Measurements from ENCODE around the gene TMEM167B.

GRCh38 chr1:109090196-109091077 lies at the start of gene TMEM167B:
- peak in 1 of 6 experiments; percentile 36 for TF ChIP-seq CTCF (IDR thresholded peaks at IDR 0.05)
- peak; percentile 45 to 86 (median 77) for TF ChIP-seq POLR2A (IDR thresholded peaks at IDR 0.05)
- peak; percentile 92 to 93 for TF ChIP-seq POLR2AphosphoS5 (IDR thresholded peaks at IDR 0.05)
- TF ChIP-seq EP300 (IDR thresholded peaks at IDR 0.05), result peak in 1 of 4 donors; percentile 83
